GM08714 (cell line): ENCODE results near the gene EXOSC3.

Experiments used
- H3K4me3 ChIP-seq: fragments of 200-500 bp; sonication (Bioruptor generic); 2 replicates; pipeline ENCODE4 v1.5.1; 2014; ENCODE audit warnings: mild to moderate bottlenecking, low read length, inconsistent platforms
- ZNF274 ChIP-seq: IDR thresholded peaks from 2 replicates; pipeline ENCODE4 v1.6.1; 2012; ENCODE audit warnings: mild to moderate bottlenecking, low read depth, low read length

EXOSC3 gene

DNA sequence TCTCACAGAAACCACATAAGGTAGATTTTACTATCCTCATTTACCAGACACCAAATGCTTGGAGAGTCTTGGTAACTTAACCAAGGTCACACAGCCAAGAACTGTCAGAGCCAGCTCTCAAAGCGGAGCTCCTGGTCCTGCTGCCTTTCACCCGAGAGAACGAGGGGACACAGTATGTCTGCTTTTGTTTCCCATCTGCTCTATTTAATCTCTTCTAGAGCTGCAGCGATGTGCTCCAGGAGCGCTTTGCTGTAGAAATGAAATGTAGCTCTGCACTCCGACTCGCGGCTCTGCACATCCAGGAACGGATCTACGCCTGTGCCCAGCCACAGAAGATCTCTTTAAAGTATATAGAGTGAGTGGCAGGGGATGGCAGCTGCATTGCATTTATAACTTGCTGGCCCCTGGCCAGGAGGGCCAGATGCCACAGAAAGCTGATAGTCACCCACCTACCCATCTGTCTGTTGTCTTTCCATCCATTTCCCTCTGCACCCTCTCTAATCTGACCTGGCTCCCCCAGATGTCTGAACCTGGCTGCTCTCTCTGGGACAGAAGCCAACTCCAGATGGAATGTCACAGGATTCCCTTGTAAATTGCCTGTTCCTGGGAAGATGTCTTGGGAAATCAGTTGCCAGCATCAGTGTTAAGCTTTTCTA lies 52.6 kb downstream of the EXOSC3 start:
- no peak for TF ChIP-seq ZNF274
- no peak overlapping the region for H3K4me3 ChIP-seq

DNA sequence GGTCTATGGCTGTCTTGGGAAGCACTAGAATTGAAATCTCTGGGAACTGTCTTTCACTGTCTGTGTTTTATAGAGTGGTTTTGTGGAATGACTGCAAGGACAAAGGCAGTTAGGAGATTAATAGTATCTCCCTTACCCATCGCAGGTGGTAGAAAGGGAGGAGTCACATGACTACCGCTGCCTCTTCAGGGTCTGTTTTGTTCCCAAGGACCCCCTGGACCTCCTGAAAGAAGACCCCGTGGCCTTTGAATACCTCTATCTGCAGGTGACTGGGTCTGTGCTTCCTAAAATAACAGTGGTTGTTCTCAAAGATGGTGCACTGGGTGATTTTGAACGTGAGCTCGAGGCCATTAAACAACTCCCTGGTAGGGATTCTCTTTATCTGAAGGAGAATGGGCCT lies 54.0 kb downstream of the EXOSC3 start:
- H3K4me3 ChIP-seq, result no peak overlapping the region
- no peak for TF ChIP-seq ZNF274

DNA sequence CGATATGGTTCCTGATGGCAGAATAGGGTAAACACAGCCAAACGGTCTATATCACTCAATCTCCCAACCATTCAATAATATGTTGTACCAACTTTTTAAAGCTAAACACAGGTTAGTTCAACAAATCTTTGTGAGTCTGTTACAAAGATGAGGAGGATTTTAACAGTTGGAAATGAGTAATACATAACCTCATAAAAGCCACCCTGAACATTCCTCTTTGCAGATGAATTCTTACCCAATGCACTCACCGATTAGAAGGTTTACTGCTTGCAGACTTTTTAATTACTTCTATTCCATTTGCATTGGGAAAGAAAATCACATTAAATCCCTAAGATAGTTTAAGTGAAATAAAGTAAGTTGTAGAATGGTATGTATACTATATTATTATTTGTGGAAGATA lies 54.6 kb downstream of the EXOSC3 start:
- no peak for TF ChIP-seq ZNF274

More for the DNA sequence above, 54.6 kb downstream of the EXOSC3 start:
- H3K4me3 ChIP-seq, result no peak overlapping the region
